ENCODE data around the gene ZHX3. TPM values are rescaled to one million over a fixed set of nuclear protein-coding genes. Genes with fewer than 3 reads are reported as not detected.

ZHX3 gene
- total and polyA plus RNA-seq, 2 of the 13 experiments (the other 11 are each of a cell fraction or from before 2014, with no cell fraction given), result 8.4 to 11.7 TPM

- TF ChIP-seq ETS1 (CRISPR knock-in tag; IDR thresholded peaks at IDR 0.05) (no peak), ZFP1 (CRISPR knock-in tag; IDR thresholded peaks at IDR 0.05) (no peak), ZMYM3 (CRISPR knock-in tag; IDR thresholded peaks at IDR 0.05) (no peak), ARNT2 (CRISPR knock-in tag; IDR thresholded peaks at IDR 0.05; ENCODE audit: low read depth) (0 out of 2 replicates have a peak, but pooled peaks have one; percentile 33), MTF1 (CRISPR knock-in tag; IDR thresholded peaks at IDR 0.05) (no peak), POLR2AphosphoS2 (IDR thresholded peaks at IDR 0.05; ENCODE audit: low read depth, low read length) (no peak), ATF2 (CRISPR knock-in tag; IDR thresholded peaks at IDR 0.05) (no peak), UBTF (CRISPR knock-in tag; IDR thresholded peaks at IDR 0.05) (no peak), ATF7 (IDR thresholded peaks at IDR 0.05) (no peak), ATF7 (CRISPR knock-in tag; IDR thresholded peaks at IDR 0.05) (no peak), KAT7 (CRISPR knock-in tag; IDR thresholded peaks at IDR 0.05; ENCODE audit: borderline replicate concordance) (no peak), SMARCC2 (IDR thresholded peaks at IDR 0.05) (no peak), TEAD2 (CRISPR knock-in tag; IDR thresholded peaks at IDR 0.05) (no peak), TGIF2 (CRISPR knock-in tag; IDR thresholded peaks at IDR 0.05) (no peak), ELF1 (CRISPR knock-in tag; IDR thresholded peaks at IDR 0.05) (no peak), GABPA (IDR thresholded peaks at IDR 0.05; ENCODE audit: low read depth, low read length) (no peak), GABPA (CRISPR knock-in tag; IDR thresholded peaks at IDR 0.05; ENCODE audit: low read depth) (no peak), ZNF121 (CRISPR knock-in tag; IDR thresholded peaks at IDR 0.05) (no peak), IKZF5 (CRISPR knock-in tag; IDR thresholded peaks at IDR 0.05) (peak; percentile 43; the same call in 1 of the 2 replicates), BHLHE40 (IDR thresholded peaks at IDR 0.05; ENCODE audit: low read length) (peak; percentile 41; the same call in 1 of the 2 replicates), ZNF589 (CRISPR knock-in tag; conservative IDR thresholded peaks at IDR 0.05) (no peak), ZNF563 (CRISPR knock-in tag; IDR thresholded peaks at IDR 0.05) (peak; percentile 54; the same call in 1 of the 2 replicates), MAFG (CRISPR knock-in tag; IDR thresholded peaks at IDR 0.05) (no peak), POLR2A (IDR thresholded peaks at IDR 0.05; ENCODE audit: insufficient read depth in 1 of 2, low read depth in 2 of 2, low read length in 2 of 2) (no peak), ZNF775 (CRISPR knock-in tag; IDR thresholded peaks at IDR 0.05; ENCODE audit: borderline replicate concordance) (no peak)
- TF ChIP-seq, protein P1, sequence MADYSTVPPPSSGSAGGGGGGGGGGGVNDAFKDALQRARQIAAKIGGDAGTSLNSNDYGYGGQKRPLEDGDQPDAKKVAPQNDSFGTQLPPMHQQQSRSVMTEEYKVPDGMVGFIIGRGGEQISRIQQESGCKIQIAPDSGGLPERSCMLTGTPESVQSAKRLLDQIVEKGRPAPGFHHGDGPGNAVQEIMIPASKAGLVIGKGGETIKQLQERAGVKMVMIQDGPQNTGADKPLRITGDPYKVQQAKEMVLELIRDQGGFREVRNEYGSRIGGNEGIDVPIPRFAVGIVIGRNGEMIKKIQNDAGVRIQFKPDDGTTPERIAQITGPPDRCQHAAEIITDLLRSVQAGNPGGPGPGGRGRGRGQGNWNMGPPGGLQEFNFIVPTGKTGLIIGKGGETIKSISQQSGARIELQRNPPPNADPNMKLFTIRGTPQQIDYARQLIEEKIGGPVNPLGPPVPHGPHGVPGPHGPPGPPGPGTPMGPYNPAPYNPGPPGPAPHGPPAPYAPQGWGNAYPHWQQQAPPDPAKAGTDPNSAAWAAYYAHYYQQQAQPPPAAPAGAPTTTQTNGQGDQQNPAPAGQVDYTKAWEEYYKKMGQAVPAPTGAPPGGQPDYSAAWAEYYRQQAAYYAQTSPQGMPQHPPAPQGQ (CRISPR knock-in tag; IDR thresholded peaks at IDR 0.05; ENCODE audit: borderline replicate concordance), result no peak
These were observed 144.3 kb downstream of the ZHX3 start (continued) for GRCh38 chr20:41173161-41173721.
